ENCODE results near the gene TMEM132C.

Gene TMEM132C

DNA sequence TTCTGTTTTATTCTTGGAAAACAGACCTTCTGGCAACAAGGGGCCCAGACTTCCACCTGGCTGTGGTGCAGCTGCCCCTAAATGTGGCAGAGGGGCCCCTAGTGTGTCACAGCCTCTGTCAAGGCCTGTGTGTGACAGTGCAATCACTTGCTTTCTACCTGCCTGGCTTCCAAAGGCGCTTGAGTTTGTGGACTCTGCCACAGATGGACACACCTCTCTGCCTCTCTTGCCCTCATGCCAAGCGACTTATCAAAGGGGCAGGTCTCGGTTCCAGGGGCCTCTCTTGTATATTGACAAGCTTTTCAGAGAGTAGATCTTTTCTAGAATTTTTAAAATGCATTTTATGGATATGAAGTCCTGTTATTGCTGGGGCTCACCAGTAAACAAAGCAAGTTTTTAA is 339.6 kb downstream of the TMEM132C start:
- TF ChIP-seq SIN3A (IDR thresholded peaks at IDR 0.05; ENCODE audit: borderline replicate concordance, insufficient read depth, low read length) = no peak
- TF ChIP-seq FOXP2 (optimal IDR thresholded peaks at IDR 0.05; ENCODE audit: borderline replicate concordance, extremely low read depth, extremely low read length, insufficient read depth) = no peak
- no peak for TF ChIP-seq TAF1 (IDR thresholded peaks at IDR 0.05; ENCODE audit: borderline replicate concordance, insufficient read depth, low read length)
- TF ChIP-seq, protein P1, sequence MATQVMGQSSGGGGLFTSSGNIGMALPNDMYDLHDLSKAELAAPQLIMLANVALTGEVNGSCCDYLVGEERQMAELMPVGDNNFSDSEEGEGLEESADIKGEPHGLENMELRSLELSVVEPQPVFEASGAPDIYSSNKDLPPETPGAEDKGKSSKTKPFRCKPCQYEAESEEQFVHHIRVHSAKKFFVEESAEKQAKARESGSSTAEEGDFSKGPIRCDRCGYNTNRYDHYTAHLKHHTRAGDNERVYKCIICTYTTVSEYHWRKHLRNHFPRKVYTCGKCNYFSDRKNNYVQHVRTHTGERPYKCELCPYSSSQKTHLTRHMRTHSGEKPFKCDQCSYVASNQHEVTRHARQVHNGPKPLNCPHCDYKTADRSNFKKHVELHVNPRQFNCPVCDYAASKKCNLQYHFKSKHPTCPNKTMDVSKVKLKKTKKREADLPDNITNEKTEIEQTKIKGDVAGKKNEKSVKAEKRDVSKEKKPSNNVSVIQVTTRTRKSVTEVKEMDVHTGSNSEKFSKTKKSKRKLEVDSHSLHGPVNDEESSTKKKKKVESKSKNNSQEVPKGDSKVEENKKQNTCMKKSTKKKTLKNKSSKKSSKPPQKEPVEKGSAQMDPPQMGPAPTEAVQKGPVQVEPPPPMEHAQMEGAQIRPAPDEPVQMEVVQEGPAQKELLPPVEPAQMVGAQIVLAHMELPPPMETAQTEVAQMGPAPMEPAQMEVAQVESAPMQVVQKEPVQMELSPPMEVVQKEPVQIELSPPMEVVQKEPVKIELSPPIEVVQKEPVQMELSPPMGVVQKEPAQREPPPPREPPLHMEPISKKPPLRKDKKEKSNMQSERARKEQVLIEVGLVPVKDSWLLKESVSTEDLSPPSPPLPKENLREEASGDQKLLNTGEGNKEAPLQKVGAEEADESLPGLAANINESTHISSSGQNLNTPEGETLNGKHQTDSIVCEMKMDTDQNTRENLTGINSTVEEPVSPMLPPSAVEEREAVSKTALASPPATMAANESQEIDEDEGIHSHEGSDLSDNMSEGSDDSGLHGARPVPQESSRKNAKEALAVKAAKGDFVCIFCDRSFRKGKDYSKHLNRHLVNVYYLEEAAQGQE (IDR thresholded peaks at IDR 0.05; ENCODE audit: insufficient read depth in 1 of 2, low read depth in 2 of 2, low read length in 2 of 2) = no peak
- no peak for TF ChIP-seq POLR2AphosphoS5 (IDR thresholded peaks at IDR 0.05; ENCODE audit: low read depth, low read length)

DNA sequence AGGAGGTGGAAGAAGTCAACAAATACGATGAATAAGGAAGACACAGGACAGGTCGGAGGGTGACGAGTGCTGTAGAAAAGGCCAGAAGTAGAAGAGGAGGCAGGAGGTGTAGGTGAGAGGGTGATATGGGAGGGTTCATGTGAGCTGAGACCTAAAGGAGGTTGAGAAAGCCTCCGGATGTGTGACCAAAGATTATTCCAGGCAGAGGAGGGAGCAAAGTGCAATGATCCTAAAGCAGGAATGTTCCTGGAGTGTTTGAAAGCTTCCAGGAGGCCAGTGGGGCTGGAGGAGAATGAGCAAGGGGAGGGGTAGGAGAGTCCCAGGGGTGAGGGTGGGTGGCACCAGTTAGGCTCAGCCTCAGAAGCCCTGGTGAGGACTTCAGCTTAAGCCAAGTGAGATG is 340.0 kb downstream of the TMEM132C start:
- TF ChIP-seq TAF1 (IDR thresholded peaks at IDR 0.05; ENCODE audit: borderline replicate concordance, insufficient read depth, low read length) (no peak), FOXP2 (optimal IDR thresholded peaks at IDR 0.05; ENCODE audit: borderline replicate concordance, extremely low read depth, extremely low read length, insufficient read depth) (no peak), POLR2AphosphoS5 (IDR thresholded peaks at IDR 0.05; ENCODE audit: low read depth, low read length) (no peak), SIN3A (IDR thresholded peaks at IDR 0.05; ENCODE audit: borderline replicate concordance, insufficient read depth, low read length) (no peak)
- TF ChIP-seq, protein P1 (IDR thresholded peaks at IDR 0.05; ENCODE audit: insufficient read depth in 1 of 2, low read depth in 2 of 2, low read length in 2 of 2) = no peak

DNA sequence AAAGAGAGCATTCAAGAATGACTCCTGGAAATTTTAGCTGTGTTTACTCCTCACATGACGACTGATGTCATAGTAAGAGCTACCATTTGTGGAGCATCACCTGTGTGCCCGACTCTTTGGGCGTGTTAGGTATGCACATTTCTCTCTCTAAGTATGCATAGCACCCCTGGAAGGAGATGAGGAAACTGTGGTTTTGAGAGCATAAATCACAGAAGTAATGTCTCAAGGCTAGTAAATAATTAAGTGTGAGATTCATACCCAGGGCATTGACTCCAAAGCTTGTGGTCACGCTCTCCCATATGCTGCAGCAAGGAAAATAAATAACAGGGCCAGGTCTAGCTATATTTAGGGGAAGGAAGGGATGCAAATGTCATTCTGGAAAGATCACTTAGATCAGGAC is 340.7 kb downstream of the TMEM132C start:
- TF ChIP-seq FOXP2 (optimal IDR thresholded peaks at IDR 0.05; ENCODE audit: borderline replicate concordance, extremely low read depth, extremely low read length, insufficient read depth) (no peak), TAF1 (IDR thresholded peaks at IDR 0.05; ENCODE audit: borderline replicate concordance, insufficient read depth, low read length) (no peak), SIN3A (IDR thresholded peaks at IDR 0.05; ENCODE audit: borderline replicate concordance, insufficient read depth, low read length) (no peak), POLR2AphosphoS5 (IDR thresholded peaks at IDR 0.05; ENCODE audit: low read depth, low read length) (no peak)
- TF ChIP-seq, protein P1 (IDR thresholded peaks at IDR 0.05; ENCODE audit: insufficient read depth in 1 of 2, low read depth in 2 of 2, low read length in 2 of 2) = no peak

DNA sequence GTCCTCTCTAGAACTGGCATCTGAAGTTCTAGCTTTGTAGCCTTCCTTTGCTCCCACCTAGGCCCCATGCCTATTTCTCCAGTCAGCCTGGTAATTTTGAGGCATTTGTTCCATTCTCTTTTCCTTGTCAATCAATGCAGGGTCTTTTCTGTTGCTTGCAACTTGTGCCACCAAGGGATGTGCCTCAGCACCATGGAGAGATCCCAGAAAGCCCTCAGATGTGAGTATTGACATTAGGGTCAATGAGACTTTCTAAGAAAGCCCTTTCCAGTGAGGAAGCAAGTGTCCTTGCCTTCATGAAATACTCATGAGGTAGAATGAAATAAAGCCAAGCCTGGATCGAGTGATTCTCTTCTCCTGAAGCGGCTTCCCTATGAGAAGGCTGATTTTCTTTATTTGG is 342.9 kb downstream of the TMEM132C start:
- TF ChIP-seq TAF1 (IDR thresholded peaks at IDR 0.05; ENCODE audit: borderline replicate concordance, insufficient read depth, low read length) = no peak
- TF ChIP-seq, protein P1 (IDR thresholded peaks at IDR 0.05; ENCODE audit: insufficient read depth in 1 of 2, low read depth in 2 of 2, low read length in 2 of 2) = peak; percentile 89 to 97
- peak; percentile 58; the same call in 1 of the 2 replicates for TF ChIP-seq SIN3A (IDR thresholded peaks at IDR 0.05; ENCODE audit: borderline replicate concordance, insufficient read depth, low read length)
- no peak for TF ChIP-seq FOXP2 (optimal IDR thresholded peaks at IDR 0.05; ENCODE audit: borderline replicate concordance, extremely low read depth, extremely low read length, insufficient read depth)
- TF ChIP-seq POLR2AphosphoS5 (IDR thresholded peaks at IDR 0.05; ENCODE audit: low read depth, low read length) = peak; percentile 33; the same call in 1 of the 2 replicates

DNA sequence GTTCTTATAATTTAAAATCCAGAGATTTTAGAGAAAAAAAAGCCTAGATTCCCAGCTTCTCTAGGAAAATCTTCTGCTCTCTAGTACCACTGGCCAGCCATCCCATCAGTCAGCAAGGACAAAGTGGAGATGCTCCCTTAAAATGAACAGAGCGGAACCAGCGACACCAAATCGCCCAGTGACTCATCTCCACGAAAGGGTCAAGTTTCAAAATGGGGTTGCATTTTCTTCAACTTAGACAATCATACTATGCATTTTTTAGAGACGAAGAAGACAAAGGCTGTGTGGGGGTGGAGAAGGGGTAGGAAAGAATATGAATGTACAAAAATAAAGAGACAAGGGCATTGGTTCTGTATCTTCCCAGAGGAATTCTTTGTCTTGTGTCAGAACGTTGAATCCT is 344.8 kb downstream of the TMEM132C start:
- TF ChIP-seq SIN3A (IDR thresholded peaks at IDR 0.05; ENCODE audit: borderline replicate concordance, insufficient read depth, low read length) = no peak
- TF ChIP-seq FOXP2 (optimal IDR thresholded peaks at IDR 0.05; ENCODE audit: borderline replicate concordance, extremely low read depth, extremely low read length, insufficient read depth) = no peak
- TF ChIP-seq TAF1 (IDR thresholded peaks at IDR 0.05; ENCODE audit: borderline replicate concordance, insufficient read depth, low read length) = no peak
- no peak for TF ChIP-seq POLR2AphosphoS5 (IDR thresholded peaks at IDR 0.05; ENCODE audit: low read depth, low read length)
- TF ChIP-seq, protein P1 (IDR thresholded peaks at IDR 0.05; ENCODE audit: insufficient read depth in 1 of 2, low read depth in 2 of 2, low read length in 2 of 2) = no peak
